HG03095 (cell line): Measurements from ENCODE around the gene ALPK1.
"Not testable (repeated sequence)": the region's sequence is repeated elsewhere in the genome, so short reads cannot be mapped to it uniquely, and the experiment has no call there.

Experiments used
- ATAC-seq: cut with Tn5 transposase; IDR thresholded peaks from one replicate; pipeline ENCODE4 v1.9.1; 2021; ENCODE audit warnings: moderate library complexity; ENCODE audit not compliant: unreplicated experiment

Gene ALPK1

DNA sequence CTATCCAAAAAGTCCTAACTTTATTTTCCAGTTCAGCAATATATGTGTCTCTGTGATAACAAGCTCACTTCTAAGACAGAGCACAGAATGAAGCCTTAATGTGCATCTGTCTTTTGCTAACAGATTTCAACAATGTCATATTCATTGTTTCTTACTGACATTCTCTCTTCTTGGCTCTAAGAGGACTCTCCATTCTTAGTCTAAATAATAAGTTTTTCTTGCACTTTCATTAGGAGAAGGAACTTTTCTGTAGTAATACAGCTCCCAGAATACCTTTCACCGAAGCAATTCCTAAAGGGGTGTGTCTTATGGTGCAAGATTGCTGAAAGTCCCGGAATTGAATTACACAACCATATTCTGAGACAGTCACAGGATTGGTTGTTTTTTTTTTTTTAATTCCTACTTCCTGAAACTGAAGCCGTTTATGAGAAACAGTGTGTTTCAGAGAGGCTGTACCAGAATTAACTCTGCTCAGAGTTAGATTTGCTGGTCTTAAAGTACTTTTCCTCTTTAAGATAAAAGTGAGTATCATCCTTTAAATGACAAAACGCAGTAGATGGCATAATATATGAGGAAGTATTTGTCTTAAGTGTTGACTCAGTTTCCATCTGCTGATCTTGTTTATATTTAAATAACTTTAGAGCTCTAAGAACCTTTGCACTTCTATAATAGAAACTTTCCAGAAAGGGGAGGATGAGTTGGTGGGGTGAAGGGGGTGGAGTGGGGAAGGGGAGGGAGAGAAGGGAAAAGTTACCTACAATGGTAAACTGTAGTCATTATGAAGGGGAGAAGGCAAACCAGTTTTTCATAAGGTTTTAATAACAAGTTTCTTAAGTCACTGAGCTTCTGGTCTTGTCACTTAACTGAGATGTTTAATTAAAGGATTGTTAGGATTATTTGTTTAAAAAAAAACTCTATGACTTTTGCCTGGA, at the start of gene ALPK1:
TSS of gene ALPK1 (plus strand) at position 421 of the 932 bp plus-strand sequence.
- ATAC-seq, result peak; percentile 79

DNA sequence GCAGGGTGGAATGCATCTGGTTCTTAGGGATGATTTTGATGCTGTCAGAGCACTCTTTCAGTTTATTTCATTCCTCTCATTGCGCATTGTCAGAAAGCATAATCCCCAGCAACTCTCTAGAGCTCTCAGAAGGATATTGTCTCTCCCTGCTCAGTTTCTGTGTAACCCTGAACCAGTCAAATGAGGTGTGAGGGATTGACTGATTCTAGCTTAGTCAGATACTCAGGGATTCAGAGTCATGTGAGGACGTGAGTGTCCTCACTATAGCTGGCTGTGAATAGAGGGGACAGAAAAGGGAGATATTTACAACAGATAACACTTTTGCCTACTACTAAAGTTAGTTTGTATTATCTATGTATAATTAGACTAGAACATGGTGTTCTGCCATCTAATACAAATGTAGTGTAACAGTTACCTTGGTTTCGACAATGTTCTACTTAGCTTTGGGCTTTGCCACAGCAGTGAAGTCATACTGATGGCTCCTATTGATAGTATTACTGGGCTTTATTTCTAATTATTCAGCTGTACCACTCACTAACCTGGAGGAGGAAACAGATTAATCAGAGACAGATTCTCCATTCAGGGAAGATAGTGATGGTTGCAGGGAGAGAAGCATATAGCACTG, 46.0 kb upstream of the ALPK1 start:
- no peak for ATAC-seq

DNA sequence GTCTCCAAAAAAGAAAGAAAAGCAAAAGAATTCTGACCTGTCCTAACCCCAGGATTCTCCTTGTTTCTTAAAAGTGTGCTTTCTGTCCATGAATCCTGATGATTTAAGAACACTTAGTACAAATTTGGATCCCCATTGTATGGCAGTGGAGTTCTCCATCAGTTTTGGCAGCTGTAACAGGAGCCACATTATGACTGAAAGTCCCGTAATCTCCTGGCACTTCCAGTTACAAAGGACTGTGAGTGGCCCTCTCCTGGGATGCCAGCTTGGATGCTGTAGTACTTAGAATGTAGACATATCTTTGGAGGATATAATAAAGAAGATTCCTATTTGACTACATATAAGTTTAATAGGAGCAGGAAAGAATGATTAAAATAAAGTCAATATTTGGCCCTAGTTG, 44.9 kb upstream of the ALPK1 start:
- ATAC-seq, result no peak

DNA sequence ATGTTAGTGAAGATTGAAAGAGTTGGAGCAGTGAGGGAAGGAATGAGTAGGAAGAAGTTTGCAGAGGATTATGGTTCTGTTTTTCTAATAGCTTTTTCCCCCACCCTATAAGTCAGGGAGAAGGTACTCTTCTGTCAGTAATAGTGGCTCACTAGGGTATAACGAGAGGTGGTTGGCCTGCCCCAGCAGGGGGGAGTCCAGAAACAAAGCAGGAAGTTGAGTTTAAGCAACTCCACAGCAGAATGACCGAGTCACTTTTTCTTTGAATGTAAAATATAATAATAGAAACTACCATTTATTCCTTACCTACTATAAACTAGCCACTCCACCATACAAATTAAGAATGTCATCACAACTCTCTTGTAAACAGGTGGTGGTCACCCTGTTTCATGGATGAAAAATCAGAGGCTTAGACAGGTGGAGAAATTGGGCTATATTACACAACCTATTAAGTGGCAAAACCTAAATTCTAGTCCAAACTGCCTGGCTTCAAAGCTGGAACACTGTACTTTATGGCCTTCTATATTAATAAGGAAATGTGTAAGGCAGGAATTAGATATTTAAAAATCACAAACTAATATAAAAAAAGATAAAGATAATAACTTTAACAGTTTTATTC, 43.7 kb upstream of the ALPK1 start:
- ATAC-seq, result peak; percentile 90

DNA sequence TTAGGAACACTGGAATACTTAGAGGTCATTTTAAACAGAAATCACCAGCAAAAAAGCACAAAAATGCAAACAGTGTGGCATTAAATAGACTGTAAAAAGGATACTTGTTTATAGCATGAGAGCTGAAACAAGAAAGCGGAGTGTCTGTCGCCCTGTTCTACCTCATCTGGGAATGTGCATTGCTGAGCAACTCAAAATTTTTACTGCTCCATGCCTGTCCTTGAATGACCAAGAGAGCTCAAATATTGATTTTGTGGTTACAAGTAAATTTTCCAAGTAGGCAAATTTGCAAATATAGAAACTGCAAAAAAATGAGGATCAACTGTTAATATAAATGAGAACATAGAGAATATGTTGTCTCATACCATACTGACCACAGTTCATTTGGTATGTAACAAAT, 40.1 kb upstream of the ALPK1 start:
- ATAC-seq, result no peak

DNA sequence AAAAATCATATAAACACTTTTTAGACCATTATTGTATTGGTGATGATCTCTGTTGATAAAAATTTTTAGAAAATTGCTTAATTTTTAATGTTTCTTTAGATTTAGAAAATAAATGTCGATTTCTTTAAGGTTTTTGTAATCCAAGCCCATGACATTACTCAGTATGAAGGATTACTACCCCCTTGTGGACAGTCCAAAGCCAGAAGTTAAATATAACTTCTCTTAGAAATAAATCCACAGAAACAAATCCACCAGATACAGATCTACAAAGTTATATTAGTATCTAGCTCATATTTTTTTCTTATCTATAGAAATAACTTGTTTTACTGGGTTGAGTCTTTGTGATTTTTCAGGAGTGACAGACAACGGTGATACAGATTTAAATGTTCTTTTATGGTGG, 30.3 kb upstream of the ALPK1 start:
- ATAC-seq, result no peak

DNA sequence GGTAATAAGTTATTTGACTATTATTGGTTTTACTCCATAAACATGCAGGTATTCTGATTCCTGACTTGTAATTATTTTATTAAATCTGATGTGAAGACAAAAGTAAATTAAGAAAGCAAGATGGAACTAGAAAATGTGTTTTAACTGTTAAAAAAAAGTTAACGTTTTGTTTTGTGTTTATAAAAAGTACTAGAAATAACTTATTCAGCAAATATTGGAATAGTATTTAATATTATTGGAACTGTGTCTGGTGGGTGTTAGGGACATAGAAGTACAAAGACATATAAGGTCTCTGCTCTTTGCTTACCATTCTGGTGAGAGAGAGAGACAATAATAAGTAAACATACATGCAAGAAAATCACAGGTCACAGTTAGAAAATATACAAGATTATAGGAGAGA, 27.1 kb upstream of the ALPK1 start:
- ATAC-seq, result no peak

DNA sequence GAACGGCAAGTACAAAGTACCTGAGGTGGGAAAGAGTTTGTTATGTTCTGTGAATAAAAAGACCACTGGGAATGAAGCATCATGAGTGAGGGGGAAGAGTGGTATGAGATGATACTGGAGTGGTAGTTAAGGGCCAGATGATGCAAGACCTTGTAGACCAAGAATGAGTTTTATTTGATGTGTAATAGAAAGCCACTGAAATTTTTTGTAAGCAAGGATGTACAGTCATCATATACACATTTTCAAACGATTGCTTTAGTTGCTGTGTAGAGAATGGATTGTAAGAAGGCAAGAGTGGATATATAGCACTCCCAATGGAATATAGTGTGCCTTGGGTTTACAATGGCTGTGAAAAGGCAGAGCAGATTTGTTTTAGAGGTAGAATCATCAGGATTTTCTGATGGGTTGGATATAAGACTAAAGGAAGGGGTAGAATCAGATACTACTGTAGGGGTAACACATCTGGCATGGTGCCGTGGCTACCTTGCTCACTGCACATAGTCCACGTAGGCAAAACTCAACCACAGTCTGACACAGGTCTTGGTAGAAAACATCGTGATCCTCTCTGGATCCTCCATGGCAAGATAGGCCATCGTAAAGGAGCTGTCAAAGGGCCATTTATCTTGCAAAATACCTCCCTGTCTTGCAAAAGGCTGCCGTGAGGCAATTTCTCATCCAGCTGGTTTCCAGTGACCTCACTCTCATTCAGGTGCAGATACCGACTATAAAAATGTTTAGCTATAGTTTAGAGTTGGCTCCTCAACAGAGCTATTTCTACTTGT, 26.3 kb upstream of the ALPK1 start:
- no peak for ATAC-seq

DNA sequence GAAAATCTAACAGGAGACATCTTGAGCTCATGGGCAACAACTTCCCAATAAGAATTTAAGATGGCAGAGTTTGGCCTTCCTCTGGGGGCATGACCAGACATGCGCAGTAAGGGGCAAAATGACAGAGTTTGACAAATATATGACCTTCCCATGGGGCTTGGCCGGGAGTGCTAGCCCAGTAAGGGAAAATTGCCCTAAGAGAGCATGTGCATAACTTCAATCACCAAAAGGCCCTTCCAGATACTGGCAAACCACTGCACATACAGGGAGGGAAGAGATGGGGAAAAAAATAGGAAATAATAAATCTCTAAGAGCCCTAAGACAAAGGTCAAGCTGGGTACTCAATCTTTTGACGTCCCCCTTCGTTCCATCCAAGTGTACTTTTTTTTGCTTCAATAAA, 24.9 kb upstream of the ALPK1 start:
- ATAC-seq, result no peak

DNA sequence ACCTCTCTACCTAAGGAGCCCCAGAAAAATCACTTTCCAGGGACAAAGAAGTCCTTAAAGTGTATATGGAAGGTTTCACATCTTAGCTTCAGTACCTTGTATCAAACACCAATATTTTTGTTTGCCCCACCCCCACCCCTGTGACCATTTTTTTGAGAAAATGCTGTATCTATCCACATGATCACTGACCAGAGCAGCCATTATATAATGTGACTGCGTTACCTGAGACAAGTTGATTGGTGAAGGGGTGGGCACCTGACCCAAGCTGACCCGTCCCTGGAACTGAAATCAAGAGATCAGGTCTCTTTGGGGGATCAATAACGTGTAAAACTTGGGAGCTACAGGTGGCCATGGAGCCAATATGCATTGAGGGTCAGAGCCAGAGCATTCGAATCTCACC, 22.2 kb upstream of the ALPK1 start:
- no peak for ATAC-seq

DNA sequence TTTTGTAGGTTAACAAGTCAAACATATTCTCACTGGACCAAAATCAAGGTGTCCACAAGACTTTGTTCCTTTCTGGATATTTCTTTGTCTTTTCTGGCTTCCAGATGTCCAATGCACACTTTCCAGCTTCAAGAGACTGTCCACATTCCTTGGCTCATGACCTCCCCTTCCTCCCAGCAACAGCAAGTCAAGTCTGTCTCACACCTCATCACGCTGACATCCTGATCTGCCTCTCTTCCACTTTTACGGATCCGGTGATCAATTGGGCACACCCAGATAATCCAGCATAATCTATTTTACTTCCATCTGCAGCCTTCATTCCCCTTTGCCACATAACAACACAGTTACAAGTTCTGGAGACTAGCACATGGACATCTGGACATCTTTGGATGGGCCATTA, 21.1 kb upstream of the ALPK1 start:
- no peak for ATAC-seq

DNA sequence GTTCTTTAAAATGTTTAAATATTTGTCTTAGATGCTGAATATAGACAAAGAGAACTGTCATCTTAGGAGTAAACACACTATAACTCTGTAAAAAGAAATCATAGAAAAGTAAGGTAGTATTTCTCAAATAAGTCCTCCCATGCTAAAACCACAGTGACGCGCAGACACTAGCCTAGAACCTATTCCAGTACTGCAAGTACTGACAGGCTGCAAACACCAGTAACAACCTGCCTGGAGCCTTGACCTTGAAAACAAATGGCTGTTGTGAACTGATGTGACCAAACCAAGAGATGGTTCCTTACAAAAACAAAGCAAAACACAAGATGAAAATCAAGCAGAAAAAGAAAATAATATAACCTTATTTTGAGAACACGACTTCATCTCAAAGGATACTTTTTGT, 19.9 kb upstream of the ALPK1 start:
- no peak for ATAC-seq

DNA sequence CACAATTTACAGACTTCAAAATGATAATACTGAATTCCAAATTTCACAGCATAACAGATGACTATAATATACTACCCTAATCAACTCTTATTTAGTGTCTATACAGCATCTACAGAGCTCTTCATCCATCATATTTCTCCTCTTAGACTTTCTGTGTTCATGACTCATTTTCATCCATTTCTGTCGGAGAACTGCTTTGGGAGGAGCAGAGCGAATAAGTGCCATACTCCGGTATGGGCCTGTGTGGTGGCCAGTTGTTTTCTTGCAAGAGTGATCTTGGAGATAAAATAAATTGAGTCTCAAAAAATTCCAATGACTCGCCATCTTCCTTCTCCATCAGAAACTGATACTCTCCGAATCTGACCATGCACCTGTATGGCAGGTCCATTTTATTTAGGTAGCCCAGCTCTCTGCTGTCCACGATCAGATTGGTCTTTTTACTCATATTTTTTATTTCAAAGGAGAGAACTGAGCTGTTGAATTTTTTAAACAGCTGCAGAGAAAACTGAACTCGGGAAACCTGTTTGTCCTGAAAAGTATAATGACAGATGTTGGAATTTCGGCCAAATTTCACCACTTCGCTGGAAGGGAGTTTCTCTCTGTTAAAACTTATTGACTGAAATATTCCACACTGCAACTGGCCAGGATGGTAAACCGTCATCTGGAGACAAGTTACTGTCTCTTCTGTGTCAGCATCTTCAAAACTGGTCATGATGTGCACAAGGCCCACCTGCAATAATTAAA, 19.3 kb upstream of the ALPK1 start:
- ATAC-seq, result no peak

DNA sequence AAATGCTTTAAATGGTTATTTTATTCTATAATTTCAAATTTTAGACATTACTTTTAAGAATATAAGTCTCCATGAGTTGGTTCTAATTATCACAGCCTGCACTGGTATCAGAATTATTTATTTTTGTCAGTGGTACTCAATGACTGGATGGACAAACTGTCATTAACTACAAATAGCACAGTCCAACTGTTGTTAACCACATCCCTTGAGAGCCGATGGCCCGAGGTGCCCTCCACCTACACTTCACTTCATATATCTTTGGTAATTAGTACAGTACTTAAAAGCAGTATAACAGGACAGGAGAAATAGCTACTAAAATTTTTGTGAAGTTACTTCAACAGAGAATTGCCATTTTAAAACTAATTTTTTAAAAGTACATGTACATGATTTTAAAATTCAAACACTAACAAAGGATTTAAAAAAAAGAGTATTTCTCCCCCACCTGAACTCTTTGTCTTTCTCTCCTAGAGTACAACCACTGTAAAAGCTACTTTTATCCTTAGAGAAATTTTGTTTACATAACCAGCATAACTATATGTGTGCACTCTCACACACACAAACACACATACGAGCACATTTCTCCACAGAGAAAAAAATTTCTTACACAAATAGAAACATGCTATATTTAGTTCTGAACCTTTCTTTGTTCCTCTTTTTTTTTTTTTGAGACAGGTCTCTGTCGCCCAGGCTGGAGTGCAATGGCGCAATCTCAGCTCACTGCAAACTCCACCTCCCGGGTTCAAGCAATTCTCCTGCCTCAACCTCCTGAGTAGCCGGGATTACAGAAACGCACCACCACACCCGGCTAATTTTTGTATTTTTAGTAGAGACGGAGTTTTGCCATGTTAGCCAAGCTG, 17.9 kb upstream of the ALPK1 start:
- ATAC-seq, result peak; percentile 57

DNA sequence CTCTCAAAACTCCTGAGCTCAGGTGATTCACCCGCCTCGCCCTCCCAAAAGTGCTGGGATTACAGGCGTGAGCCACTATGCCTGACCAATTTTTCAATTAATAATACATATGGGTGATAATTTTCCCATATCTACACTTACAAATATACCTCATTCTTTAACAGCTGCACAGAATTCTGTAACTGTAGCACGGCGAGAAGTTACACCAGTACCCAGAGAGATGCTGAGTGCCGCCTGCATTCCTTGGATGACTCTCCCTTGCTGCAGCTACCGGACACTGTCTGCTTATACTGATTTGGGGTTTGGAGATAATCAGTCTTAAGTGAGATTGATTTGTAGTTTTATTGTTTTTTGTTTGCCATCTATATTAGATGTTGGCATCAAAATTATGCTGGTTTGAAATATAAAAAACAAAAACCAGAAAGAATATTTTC, 17.3 kb upstream of the ALPK1 start:
- peak; percentile 23 for ATAC-seq

DNA sequence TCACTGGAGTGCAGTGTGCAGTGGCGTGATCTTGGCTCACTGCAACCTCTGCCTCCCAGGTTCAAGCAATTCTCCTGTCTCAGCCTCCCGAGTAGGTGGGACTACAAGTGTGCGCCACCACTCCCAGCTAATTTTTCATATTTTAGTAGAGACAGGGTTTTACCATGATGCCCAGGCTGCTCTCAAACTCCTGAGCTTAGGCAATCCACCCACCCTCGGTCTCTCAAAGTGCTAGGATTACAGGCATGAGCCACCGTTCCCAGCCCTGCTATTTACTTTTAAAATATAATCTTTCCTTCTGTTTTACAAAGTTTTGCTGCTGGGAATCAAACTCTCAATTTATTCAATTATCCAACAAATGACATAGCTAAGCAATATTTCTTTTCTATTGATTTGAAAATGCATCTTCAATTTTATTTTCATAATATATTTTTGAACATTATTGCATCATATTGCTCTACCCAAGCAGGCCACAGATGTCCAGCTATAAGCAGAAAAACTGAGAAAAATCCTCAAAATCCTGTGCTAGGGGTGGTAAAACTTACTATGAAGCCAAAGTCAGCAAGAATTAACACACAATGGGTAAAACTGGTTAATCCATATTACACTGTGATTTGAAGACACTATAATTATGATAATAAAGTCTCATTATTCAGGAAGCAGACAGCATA, 16.6 kb upstream of the ALPK1 start:
- no peak for ATAC-seq

DNA sequence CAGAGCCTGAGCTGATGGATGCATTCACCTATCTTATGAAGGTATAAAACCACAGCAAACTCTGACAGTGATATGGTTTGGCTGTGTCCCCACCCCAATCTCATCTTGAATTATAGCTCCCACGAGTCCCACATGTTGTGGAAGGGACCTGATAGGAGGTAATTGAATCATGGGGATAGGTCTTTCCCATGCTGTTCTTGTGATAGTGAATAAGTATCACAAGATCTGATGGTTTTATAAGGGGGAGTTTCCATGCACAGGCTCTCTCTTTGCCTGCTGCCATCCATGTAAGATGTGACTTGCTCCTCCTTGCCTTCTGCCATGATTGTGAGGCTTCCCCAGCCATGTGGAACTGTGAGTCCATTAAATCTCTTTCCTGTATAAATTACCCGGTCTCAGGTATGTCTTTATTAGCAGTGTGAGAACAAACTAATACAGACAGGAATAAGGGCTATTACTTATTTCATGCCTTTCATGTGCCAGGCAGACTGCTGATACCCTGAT, 15.2 kb upstream of the ALPK1 start:
- ATAC-seq, result not testable (repeated sequence)

DNA sequence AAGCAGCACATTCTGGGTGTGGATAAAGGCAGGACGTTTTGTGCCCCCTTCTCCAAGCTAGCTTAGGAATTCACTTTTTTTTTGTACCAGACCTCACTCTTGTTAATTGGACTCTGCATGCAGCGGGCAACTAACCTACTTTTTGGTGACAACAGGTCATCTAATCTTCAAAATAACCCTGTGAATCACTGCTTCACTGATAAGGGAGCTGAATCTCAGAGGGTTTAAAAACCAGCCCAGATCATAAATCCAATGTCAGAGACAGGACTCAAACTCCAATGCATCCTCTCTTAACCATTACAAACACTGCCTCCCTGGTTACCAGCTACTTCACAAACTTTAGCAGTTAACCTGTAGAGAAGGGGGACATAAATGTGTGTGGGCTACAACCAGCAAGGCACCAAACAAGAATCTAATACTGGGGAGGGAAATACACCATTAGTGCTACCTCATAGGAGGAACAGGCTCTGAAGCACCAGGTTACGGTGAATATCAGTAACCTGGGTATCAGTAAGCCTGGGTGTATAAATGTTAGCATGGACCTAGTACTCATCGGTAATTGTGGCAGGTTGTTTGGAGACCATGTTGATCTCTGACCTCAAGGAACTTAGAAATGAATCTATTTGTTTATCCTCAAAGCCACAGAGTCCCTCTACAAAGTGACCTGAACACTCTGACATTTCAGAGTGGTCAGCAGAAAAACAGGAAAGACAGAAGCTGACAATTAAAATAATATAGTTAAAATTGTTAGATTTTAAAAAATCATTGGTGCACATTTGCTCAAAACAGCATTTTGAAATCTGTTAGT, 14.1 kb upstream of the ALPK1 start:
- no peak for ATAC-seq
